GM18858 (cell line): ENCODE measurements around the gene NOTUM.

Source experiments
- ATAC-seq: cut with Tn5 transposase; IDR thresholded peaks from one replicate; pipeline ENCODE4 v1.9.1; 2021; ENCODE audit not compliant: unreplicated experiment

The NOTUM gene

GRCh38 chr17:81978524-81979298 lies 17.7 kb upstream of the NOTUM start:
- ATAC-seq: no peak

GRCh38 chr17:81977211-81977808 lies 16.3 kb upstream of the NOTUM start, which contains the start of gene ASPSCR1:
Gene ASPSCR1 (plus strand): TSS chr17:81977629. CDS start chr17:81977647, 18 bp downstream.
- peak; percentile 66 for ATAC-seq

GRCh38 chr17:81976332-81977210 lies 15.6 kb upstream of the NOTUM start:
- ATAC-seq: no peak

GRCh38 chr17:81973432-81973831 lies 12.4 kb upstream of the NOTUM start:
- no peak for ATAC-seq

- ATAC-seq: no peak
Observed at GRCh38 chr17:81968850-81969812, 8.1 kb upstream of the NOTUM start.

GRCh38 chr17:81968396-81968745 lies 7.4 kb upstream of the NOTUM start:
- no peak for ATAC-seq

- no peak for ATAC-seq
Observed at GRCh38 chr17:81967533-81968395, 6.8 kb upstream of the NOTUM start.

GRCh38 chr17:81967244-81967532 lies 6.2 kb upstream of the NOTUM start:
- ATAC-seq: no peak

GRCh38 chr17:81966343-81967243 lies 5.6 kb upstream of the NOTUM start:
- ATAC-seq: no peak

GRCh38 chr17:81964081-81964849 lies 3.3 kb upstream of the NOTUM start:
- ATAC-seq: no peak

GRCh38 chr17:81962499-81963441 lies 1.8 kb upstream of the NOTUM start:
- ATAC-seq: no peak

- ATAC-seq: no peak
Observed at GRCh38 chr17:81961521-81962498, 823 bp upstream of the NOTUM start.

- ATAC-seq: no peak
Observed at GRCh38 chr17:81960130-81960958, 643 bp downstream of the NOTUM start.

GRCh38 chr17:81959362-81960129 lies 1.4 kb downstream of the NOTUM start:
- no peak for ATAC-seq
